ENCODE measurements around the gene MZF1.

GRCh38 chr19:58584498-58585441, 11.6 kb upstream of the MZF1 start:
- TF ChIP-seq CTCF (IDR thresholded peaks at IDR 0.05) (no peak), POLR2AphosphoS5 (IDR thresholded peaks at IDR 0.05) (no peak), POLR2A (IDR thresholded peaks at IDR 0.05) (no peak)

Measured in prostate gland (tissue), 2 donors.